K562 (cell line): Measurements from ENCODE around the gene SFXN5. TPM values are rescaled to one million over a fixed set of nuclear protein-coding genes. Genes with fewer than 3 reads are reported as not detected.
A peak's percentile ranks its signal among the peaks of the same experiment; 100 is the strongest.

ENCODE experiments used
- CBFB ChIP-seq: sonication (generic); formaldehyde crosslinking; IDR thresholded peaks from 2 replicates; pipeline ENCODE4 v1.4.0; 2020; ENCODE audit warnings: mild to moderate bottlenecking, missing genetic modification reagents
- MIER1 ChIP-seq: fragments of 450-650 bp; IDR thresholded peaks from 2 replicates; pipeline ENCODE4 v1.6.1; 2016; ENCODE audit warnings: antibody characterized with exemption, mild to moderate bottlenecking, low read depth
- POLR2AphosphoS2 ChIP-seq: IDR thresholded peaks from 2 replicates; pipeline ENCODE4 v1.6.1; 2012; ENCODE audit warnings: low read length, improper control_type of control experiment
- REST ChIP-seq, 2 experiments: fragments of 450-650 bp; formaldehyde crosslinking in 1 of 2; IDR thresholded peaks; 2 replicates each; pipeline versions ENCODE4 v1.4.0 to v1.6.1; 2014 to 2020; ENCODE audit warnings: mild to moderate bottlenecking in 2 of 2, borderline replicate concordance in 1 of 2, low read depth in 1 of 2
- TEAD4 ChIP-seq, 2 experiments: sonication (generic) in 1 of 2; formaldehyde crosslinking in 1 of 2; IDR thresholded peaks; 2 replicates each; pipeline versions ENCODE4 v1.6.1 to v1.8.0; 2012 to 2022; ENCODE audit warnings: borderline replicate concordance in 1 of 2, inconsistent platforms in 1 of 2, low read length in 1 of 2, mild to moderate bottlenecking in 1 of 2, missing genetic modification reagents in 1 of 2
- ZBTB40 ChIP-seq, 2 experiments: fragments of 450-650 bp in 1 of 2; sonication (generic) in 1 of 2; formaldehyde crosslinking in 1 of 2; IDR thresholded peaks; 2 replicates each; pipeline versions ENCODE4 v1.7.1 to v1.9.0; 2016 to 2022; ENCODE audit warnings: inconsistent platforms in 1 of 2, mild to moderate bottlenecking in 1 of 2, missing genetic modification reagents in 1 of 2
- polyA plus RNA-seq, 8 experiments: library from polyadenylated mRNA; depleted of rRNA in 4 of 8; stranded (reverse) in 5 of 8; unstranded in 3 of 8; fragments of >200 nt; fragmentation: Nextera tagmentation in 2 of 8; fragmentation: Illumina TruSeq in 1 of 8; extraction: Ambion mirVana in 2 of 8; extraction: Trizol in 1 of 8; gene quantifications; 2 replicates each; pipeline versions ENCODE4 v1.2.1 to v1.2.3, GENCODE V29; 2011 to 2014; ENCODE audit warnings: inconsistent platforms in 1 of 8, missing spikeins in 1 of 8
- total RNA-seq, 7 experiments: library from RNA; depleted of rRNA in 6 of 7; stranded (reverse); fragments of >200 nt in 6 of 7; fragmentation: Illumina TruSeq in 2 of 7; extraction: Trizol in 2 of 7; gene quantifications; 2 replicates each; pipeline versions ENCODE4 v1.2.1 to v1.2.3, GENCODE V29; 2011 to 2021; ENCODE audit warnings: low replicate concordance in 1 of 7

Gene SFXN5
- total and polyA plus RNA-seq, 9 of the 15 experiments (the other 6 are each of a cell fraction or from before 2014, with no cell fraction given), result 8.3 to 22.6 (median 16.0) TPM

- no peak for TF ChIP-seq ZBTB40 (IDR thresholded peaks at IDR 0.05)
- TF ChIP-seq ZBTB40 (CRISPR knock-in tag; IDR thresholded peaks at IDR 0.05), result no peak
- TF ChIP-seq TEAD4 (IDR thresholded peaks at IDR 0.05; ENCODE audit: low read length), result 0 out of 2 replicates have a peak, but pooled peaks have one; percentile 5
- TF ChIP-seq TEAD4 (CRISPR knock-in tag; IDR thresholded peaks at IDR 0.05; ENCODE audit: borderline replicate concordance), result no peak
- TF ChIP-seq POLR2AphosphoS2, result no peak
- TF ChIP-seq MIER1, result peak; percentile 19; the same call in 1 of the 2 replicates
- no peak for TF ChIP-seq CBFB (CRISPR knock-in tag)
- TF ChIP-seq REST (IDR thresholded peaks at IDR 0.05; ENCODE audit: borderline replicate concordance), result no peak
- no peak for TF ChIP-seq REST (CRISPR knock-in tag; IDR thresholded peaks at IDR 0.05; ENCODE audit: low read depth)
Measured at GRCh38 chr2:73069041-73069854, 2.3 kb downstream of the SFXN5 start (continued).
